SU-DHL-6 (cell line): ENCODE results near the gene INPP5A.

ENCODE experiments used
- CTCF ChIP-seq: fragments of 200-600 bp; sonication (generic); IDR thresholded peaks from one replicate; pipeline ENCODE4 v1.5.1; 2017; ENCODE audit warnings: antibody characterized with exemption, mild to moderate bottlenecking, low read length, moderate library complexity; ENCODE audit not compliant: insufficient read depth, poor library complexity, severe bottlenecking
- EZH2phosphoT487 ChIP-seq: fragments of 200-600 bp; sonication (generic), shearing (Covaris generic); conservative IDR thresholded peaks from 2 replicates; pipeline ENCODE4 v1.6.1; 2018; ENCODE audit warnings: mild to moderate bottlenecking, antibody characterized with exemption, low read length, moderate library complexity, mixed read lengths

DNA sequence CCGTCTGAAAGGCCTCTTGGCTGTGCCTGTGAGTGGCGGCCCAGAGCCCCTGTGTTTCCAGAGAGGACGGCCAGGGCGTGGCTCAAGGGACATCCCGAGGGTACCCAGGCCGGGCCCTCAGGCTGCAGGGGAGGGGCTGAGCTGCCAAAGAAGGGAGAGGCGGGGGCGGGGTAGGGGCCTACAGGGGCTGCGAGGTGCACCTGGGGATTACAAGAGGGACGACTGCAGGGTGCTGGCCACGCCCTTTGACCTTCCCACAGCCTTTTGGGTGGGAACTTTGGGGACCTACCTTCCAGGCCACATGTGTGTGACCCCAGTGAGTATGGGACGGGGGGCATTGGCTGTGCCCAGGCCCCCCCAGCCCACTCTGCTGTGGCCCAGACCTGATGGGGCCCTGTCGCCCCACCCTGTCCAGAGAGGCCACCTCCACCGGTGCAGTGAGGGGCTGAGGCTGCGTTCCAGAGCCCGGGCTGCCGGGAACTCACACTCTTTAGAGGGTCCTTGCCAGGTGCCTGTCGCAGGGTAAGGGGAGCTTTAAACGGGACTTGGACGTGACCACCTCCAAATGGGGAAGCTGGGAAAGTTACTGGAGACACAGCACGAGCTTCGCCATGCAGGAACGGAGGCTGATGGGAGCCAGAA, 267.3 kb downstream of the INPP5A start:
- no peak for TF ChIP-seq CTCF
- no peak for TF ChIP-seq EZH2phosphoT487
